HG03378 (cell line): ENCODE data around the gene SLC5A11.
"Not testable (repeated sequence)": the region's sequence is repeated elsewhere in the genome, so short reads cannot be mapped to it uniquely, and the experiment has no call there.

Experiments
- ATAC-seq: cut with Tn5 transposase; IDR thresholded peaks from one replicate; pipeline ENCODE4 v1.9.1; 2021; ENCODE audit warnings: mild to moderate bottlenecking, moderate library complexity; ENCODE audit not compliant: unreplicated experiment

The SLC5A11 gene, protein sequence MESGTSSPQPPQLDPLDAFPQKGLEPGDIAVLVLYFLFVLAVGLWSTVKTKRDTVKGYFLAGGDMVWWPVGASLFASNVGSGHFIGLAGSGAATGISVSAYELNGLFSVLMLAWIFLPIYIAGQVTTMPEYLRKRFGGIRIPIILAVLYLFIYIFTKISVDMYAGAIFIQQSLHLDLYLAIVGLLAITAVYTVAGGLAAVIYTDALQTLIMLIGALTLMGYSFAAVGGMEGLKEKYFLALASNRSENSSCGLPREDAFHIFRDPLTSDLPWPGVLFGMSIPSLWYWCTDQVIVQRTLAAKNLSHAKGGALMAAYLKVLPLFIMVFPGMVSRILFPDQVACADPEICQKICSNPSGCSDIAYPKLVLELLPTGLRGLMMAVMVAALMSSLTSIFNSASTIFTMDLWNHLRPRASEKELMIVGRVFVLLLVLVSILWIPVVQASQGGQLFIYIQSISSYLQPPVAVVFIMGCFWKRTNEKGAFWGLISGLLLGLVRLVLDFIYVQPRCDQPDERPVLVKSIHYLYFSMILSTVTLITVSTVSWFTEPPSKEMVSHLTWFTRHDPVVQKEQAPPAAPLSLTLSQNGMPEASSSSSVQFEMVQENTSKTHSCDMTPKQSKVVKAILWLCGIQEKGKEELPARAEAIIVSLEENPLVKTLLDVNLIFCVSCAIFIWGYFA

DNA sequence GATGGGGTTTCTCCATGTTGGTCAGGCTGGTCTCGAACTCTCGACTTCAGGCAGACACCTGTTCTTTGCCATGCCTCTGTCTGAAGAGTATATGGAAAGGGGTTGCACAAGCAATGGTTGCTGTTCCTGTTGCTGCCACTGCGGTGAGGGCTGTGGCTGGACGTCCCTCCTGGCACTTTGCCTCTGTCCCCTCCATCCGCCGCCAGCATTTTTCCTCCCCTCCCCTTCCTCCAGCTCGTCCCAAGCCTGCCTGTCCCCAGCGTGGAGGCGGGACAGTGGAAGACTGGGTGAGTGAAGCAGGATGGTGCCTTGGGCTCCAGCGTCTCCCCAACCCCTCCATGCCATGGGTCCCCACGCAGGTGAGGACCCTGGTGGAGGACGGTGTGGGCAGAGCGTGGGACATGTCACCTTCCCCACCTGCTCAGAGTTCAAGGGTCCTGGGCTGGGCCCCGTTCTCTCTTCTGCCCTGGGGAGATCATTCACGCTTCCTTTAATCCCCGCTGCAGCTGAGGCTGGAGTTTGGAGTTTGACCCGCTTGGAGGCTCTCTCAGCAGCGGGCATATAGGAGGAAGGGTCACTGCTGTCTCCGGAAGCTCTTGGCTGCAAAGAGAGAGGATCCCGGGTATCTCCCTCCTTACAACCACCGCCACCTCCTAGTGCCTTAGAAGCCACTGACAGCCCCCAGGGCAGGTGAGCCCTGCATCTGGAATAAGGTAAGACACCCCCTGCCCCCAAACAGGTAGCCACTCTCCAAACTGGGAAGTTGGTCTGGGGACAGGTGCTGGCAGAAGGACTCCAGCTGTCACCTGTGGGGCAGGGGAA is at the start of gene SLC5A11:
Gene SLC5A11 (plus strand): TSS at position 238 of the 822 bp plus-strand sequence. CDS start 12,681 bp downstream, outside the sequence.
- ATAC-seq: no peak

- no peak for ATAC-seq
Measured at GRCh38 chr16:24800586-24800985, 45.2 kb upstream of the SLC5A11 start.

- no peak for ATAC-seq
Measured at GRCh38 chr16:24801761-24802302, 43.9 kb upstream of the SLC5A11 start.

DNA sequence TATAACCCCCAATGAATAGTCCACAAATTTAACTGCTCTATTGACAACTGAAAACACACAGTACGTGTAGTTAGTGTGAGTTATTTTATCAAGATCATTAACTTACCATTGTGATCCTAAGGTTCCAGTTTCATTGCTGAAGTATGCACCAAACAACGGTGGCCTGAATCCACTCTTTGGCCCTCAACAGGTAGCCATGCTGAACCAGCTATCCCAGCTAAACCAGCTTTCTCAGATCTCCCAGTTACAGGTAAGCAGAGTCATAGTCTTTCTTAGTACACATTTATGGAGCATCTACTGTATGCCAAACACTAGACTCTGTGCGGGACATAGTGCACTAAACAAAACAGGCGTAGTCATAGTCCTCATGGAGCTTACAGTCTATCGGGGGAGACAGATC is 40.3 kb upstream of the SLC5A11 start:
- no peak for ATAC-seq

- ATAC-seq: no peak
Measured at GRCh38 chr16:24807301-24807700, 38.5 kb upstream of the SLC5A11 start.

GRCh38 chr16:24810951-24811843 is 34.6 kb upstream of the SLC5A11 start:
- no peak for ATAC-seq

DNA sequence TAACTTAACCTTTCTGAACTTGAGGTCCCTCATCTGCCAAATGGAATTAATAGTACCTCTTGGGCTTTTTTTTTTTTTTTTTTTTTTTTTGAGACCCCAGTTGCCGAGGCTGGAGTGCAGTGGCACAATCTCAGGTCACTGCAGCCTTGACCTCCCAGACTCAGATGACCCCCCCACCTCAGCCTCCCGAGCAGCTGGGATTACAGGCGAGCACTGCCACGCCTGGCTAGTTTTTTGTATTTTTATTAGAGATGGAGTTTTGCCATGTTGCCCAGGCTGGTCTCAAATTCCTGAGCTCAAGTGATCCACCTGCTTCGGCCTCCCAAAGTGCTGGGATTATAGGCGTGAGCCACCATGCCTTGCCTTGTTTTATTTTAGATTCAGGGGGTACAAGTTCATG is 33.0 kb upstream of the SLC5A11 start:
- ATAC-seq: not testable (repeated sequence)

GRCh38 chr16:24815021-24815420 is 30.7 kb upstream of the SLC5A11 start:
- no peak for ATAC-seq

DNA sequence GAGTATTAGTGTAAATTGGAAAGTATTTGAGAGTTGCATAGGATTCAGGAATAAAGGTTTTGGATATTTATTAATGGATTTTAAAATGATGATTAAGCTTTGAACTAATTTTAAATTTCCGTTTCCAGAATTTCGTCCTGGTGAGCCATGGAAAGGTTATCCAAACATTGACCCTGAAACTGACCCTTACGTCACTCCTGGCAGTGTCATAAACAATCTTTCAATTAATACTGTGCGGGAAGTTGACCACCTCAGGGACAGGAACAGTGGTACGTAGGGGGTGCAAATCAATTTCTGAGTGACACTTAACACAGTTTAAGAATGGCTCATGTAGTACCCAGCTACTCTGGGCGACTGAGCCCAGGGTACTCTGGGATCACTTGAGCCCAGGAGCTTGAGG is 29.1 kb upstream of the SLC5A11 start:
- ATAC-seq: no peak

DNA sequence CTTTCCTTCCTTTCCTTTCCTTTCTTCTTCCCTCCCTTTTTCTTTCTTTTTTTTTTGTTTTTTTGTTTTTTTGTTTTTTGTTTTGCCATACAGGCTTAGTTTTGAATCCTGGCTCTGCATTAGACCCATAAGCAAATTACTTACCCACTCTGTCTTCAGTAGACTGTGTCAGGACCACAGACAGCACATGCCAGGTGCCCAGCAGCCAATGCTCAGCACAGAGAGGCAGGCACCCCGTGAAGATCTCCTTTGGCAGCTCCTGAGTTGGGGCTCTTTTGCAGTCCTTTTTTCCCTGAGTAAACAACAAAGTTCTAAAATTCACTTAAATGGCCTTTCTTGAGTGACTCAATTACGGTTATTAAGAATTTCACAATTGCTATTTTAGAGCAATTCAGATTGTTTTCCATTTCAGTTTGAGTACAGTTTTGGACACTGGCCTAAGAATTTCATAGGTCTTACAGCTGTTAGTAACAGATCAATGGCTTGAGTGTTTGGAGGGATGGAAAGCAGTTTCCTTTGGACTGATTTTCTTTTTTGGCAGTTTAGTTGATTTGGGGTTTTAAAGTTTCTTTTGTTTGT is 26.2 kb upstream of the SLC5A11 start:
- ATAC-seq: no peak

DNA sequence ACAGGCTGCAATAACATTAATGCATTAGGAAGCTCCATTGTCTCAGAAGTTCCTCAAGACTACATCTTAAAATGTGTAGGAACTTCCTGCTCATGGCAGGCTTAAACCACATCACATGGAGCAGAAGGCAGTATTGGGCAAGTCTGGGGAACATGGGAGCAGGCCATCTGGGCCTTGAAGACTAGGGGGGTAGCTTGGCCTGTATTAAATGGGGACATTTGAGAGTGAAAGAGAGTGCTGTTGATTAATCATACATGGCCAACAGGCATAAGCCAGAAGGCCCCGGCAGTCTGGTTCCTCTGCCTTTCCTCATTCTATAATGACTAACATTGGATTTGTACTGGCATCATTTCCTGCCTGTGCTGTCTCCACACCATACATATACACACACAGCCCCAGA is 25.2 kb upstream of the SLC5A11 start:
- ATAC-seq: no peak

DNA sequence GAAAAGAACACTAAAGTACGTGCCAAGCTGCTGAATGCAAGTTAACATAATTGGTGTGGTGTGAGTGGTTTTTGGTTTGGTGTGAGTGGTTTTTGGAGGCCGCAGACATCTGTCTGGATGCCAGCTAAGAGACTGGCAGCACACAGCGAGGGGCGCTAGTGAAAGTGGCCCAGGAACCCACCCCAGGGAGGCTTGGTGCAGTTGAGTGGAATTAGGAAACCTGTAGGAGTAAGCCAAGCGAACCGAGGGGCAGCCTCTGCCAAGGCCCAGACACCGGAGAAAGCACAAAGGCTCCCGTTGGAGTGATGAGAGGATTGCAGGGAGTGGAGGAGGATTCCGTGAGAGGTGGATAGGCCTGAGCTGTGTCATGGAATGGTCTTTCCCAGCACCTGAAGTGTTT is 24.6 kb upstream of the SLC5A11 start:
- ATAC-seq: no peak

DNA sequence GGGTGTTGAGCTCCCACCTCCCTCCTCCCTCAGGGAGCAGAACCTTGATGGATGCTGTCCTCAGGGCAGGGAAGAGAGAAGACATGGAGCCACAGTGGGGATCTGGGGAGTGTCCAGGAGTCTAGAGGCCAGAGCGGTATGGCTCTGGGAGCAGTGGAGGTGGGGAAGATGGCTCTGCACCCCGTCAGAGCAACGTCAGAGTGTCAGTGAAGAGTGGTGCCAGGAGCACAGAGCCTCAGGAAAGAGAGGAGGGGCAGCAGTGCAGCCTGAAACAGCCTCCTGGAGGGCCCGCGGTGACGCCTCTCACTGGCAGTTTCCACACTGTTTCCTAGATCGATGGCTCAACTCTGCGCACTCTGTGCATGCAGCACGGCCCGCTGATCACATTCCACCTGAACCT is 23.2 kb upstream of the SLC5A11 start:
- ATAC-seq: no peak

- no peak for ATAC-seq
Measured at GRCh38 chr16:24822974-24823373, 22.8 kb upstream of the SLC5A11 start.

DNA sequence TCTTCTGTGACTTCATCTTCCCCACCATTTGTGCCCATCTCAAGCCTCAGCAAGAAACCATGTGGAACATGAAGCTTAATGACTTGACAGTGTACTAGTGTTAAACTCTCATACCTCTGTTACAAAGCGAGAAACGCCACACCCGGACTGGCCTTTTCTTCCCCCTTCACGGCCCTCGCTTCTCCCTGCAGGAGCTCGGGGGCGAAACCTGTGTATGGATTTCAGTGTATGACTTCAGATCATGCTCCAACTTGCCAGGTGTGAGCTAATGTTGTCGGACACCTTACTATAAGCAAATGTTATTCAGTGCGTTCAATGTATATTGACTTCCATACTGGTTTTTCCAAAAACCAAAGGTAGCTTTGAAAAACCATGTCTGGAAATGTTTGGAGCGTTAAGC is 20.1 kb upstream of the SLC5A11 start:
- ATAC-seq: no peak

DNA sequence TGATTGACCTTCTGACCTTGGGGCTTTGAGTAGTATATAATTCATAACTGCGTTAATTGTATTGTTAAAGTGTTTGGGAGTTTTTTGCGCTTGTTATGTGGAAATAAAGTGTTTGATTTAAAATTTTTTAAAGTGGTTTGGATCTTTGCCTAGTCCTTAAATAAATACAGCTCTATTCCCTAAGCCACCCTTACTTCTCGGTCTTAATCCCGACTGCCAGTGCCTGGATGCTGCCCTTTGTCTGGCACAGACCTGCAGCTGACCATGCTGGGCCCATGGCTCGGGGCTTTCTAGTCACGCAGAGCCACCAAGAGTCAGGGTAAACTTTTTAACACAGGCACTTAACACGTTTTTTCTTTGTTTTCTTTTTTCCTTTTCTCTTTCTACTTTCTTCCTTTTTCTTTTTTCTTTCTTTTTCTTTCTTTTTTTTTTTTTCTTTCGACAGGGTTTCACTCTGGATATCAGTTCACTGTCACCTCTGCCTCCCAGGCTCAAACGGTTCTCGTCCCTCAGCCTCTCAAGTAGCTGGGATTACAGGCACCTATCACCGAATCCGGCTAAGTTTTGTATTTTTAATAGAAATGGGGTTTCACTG is 19.6 kb upstream of the SLC5A11 start:
- ATAC-seq: no peak

GRCh38 chr16:24826817-24827566 is 18.8 kb upstream of the SLC5A11 start:
- ATAC-seq: no peak

DNA sequence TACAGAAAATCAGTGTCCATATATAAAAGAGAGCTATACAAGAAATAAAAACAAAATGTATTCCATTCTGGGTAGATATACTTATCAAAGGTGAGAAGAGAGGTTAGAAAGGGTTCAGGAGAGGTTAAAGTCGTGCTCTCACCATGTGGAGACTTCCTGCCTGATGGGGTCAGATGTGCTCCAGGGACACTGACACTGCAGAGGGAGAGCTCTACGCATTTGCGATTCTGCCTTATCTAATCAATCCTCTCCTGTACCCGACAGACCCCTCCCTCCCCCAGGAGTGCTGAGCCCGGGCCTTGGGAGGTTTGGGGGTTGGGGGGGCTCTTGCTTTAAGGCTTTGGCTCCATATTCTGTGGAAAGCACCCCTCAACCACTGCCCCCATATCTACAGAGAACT is 16.6 kb upstream of the SLC5A11 start:
- no peak for ATAC-seq

DNA sequence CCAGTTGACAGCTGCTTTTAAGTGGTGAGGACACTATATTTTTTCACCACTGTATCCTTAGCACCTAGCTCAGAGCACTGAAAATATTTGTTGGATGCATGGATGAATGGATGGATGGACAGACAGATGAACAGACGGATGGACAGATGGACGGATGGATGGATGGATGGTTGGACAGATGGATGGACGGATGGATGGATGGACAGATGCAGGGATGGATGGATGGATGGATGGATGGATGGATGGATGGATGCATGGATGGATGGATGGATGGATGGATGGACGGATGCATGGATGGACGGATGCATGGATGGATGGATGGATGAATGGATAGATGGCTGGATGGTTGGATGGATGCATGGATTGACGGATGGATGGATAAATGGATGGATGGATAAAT is 12.4 kb upstream of the SLC5A11 start:
- ATAC-seq: no peak
